GM18507 (cell line): ENCODE measurements around the gene DOK6.
"Not testable (repeated sequence)": the region's sequence is repeated elsewhere in the genome, so short reads cannot be mapped to it uniquely, and the experiment has no call there.

ENCODE experiments used
- DNase-seq: peaks from one replicate; pipeline ENCODE4 v3.0.0; 2011; ENCODE audit warnings: low read depth; ENCODE audit not compliant: insufficient read length; ENCODE audit errors: extremely low spot score
- FAIRE-seq: peaks from 2 replicates; lab custom pipeline; 2011; peaks lifted over from hg19 to GRCh38; lab: Jason Lieb, UNC

The DOK6 gene

GRCh38 chr18:69878213-69878933, 477.7 kb downstream of the DOK6 start:
- FAIRE-seq (no peak), DNase-seq (no peak)

GRCh38 chr18:69879051-69879450, 478.4 kb downstream of the DOK6 start:
- DNase-seq, FAIRE-seq: not testable (repeated sequence)

GRCh38 chr18:69880083-69880482, 479.4 kb downstream of the DOK6 start:
- no peak for FAIRE-seq
- no peak for DNase-seq

- FAIRE-seq (peak; percentile 88), DNase-seq (no peak)
These were observed 482.4 kb downstream of the DOK6 start for GRCh38 chr18:69882965-69883668.

GRCh38 chr18:69883781-69884180, 483.1 kb downstream of the DOK6 start:
- peak; percentile 57 for FAIRE-seq
- DNase-seq, result no peak

- FAIRE-seq, result no peak
- no peak for DNase-seq
These were observed 484.7 kb downstream of the DOK6 start for GRCh38 chr18:69885355-69885754.

GRCh38 chr18:69885841-69886531, 485.3 kb downstream of the DOK6 start:
- FAIRE-seq (peak; percentile 96), DNase-seq (peak; percentile 28)

- peak; percentile 5 for FAIRE-seq
- no peak for DNase-seq
These were observed 486.6 kb downstream of the DOK6 start for GRCh38 chr18:69887256-69887655.

GRCh38 chr18:69889009-69889408, 488.3 kb downstream of the DOK6 start:
- no peak for DNase-seq
- no peak for FAIRE-seq

- FAIRE-seq (no peak), DNase-seq (no peak)
These were observed 489.9 kb downstream of the DOK6 start for GRCh38 chr18:69890558-69890957.

GRCh38 chr18:69894467-69894866, 493.8 kb downstream of the DOK6 start:
- DNase-seq (no peak), FAIRE-seq (no peak)

- FAIRE-seq (peak; percentile 54), DNase-seq (no peak)
These were observed 494.7 kb downstream of the DOK6 start for GRCh38 chr18:69895066-69896047.

- peak; percentile 88 for FAIRE-seq
- no peak for DNase-seq
These were observed 496.9 kb downstream of the DOK6 start for GRCh38 chr18:69897397-69898108.

- peak; percentile 87 for FAIRE-seq
- DNase-seq, result peak; percentile 20
These were observed 497.7 kb downstream of the DOK6 start for GRCh38 chr18:69898241-69898861.
